Measurements from ENCODE around the gene NELL2. TPM values are rescaled to one million over a fixed set of nuclear protein-coding genes. Genes with fewer than 3 reads are reported as not detected.

NELL2 gene
- total RNA-seq, 4 donors from 2014 or later, result 0.42 to 5.8 (median 3.3) TPM

DNA sequence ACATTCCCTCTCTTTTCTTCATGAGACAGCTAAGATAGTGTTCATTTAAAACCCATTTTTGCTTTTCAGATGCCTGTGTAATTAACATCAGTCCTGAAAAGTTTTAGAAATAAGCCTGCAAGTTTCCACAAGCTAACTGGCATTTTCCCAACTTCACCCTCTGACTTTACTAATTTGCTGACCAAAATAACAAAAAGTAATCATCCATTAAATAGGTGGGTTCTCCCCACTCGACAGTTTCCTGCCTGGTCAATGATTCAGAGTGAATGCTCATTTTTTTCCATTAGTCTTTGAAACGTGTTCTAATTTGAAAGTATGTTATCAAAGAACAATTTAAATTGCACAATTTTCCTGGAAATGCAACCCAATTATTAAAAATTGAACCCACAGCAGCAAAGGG, 23.6 kb downstream of the NELL2 start:
- no peak overlapping the region for H3K4me3 ChIP-seq
- H3K4me1 ChIP-seq, result no peaks in the 10 kb centered on the region
- H3K36me3 ChIP-seq, result no peaks in the 10 kb centered on the region
- intact Hi-C loops (cut with DNase I), result no loop called here
- TF ChIP-seq POLR2A (IDR thresholded peaks at IDR 0.05; ENCODE audit: low read depth) (no peak), EP300 (IDR thresholded peaks at IDR 0.05) (no peak)
- TF ChIP-seq, protein P1, sequence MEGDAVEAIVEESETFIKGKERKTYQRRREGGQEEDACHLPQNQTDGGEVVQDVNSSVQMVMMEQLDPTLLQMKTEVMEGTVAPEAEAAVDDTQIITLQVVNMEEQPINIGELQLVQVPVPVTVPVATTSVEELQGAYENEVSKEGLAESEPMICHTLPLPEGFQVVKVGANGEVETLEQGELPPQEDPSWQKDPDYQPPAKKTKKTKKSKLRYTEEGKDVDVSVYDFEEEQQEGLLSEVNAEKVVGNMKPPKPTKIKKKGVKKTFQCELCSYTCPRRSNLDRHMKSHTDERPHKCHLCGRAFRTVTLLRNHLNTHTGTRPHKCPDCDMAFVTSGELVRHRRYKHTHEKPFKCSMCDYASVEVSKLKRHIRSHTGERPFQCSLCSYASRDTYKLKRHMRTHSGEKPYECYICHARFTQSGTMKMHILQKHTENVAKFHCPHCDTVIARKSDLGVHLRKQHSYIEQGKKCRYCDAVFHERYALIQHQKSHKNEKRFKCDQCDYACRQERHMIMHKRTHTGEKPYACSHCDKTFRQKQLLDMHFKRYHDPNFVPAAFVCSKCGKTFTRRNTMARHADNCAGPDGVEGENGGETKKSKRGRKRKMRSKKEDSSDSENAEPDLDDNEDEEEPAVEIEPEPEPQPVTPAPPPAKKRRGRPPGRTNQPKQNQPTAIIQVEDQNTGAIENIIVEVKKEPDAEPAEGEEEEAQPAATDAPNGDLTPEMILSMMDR (IDR thresholded peaks at IDR 0.05), result no peak
- 34% methylated on average over 2 of the region's 2 CpGs for WGBS
- DNase-seq (ENCODE audit: extremely low spot score), result no peak
- no peak overlapping the region for H3K27ac ChIP-seq (replicated peaks in 1 of 4)
- H3K27me3 ChIP-seq, result no peaks in the 10 kb centered on the region
- H3K9me3 ChIP-seq, result no peaks in the 10 kb centered on the region

DNA sequence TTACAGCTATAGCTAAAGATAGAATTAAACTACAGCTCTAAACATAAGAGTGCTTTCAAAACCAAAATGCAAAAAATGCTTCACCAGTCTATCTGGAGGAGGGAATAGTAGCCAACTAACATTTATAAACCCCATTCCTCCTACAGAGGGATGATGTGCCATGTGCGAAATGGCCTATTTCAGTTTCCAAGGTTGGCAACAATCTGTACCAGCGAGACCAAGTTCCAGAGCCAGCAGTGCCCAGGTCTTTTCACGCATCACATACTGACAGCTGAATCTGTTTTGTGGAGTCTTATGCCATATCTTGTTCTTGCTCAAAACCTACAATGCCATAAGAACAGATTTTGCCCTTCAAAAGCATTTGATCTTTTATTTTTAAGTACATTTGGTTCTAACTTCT, 24.5 kb downstream of the NELL2 start:
- Histone ChIP-seq H3K27me3 (no peaks in the 10 kb centered on the region), H3K9me3 (no peaks in the 10 kb centered on the region), H3K4me3 (no peak overlapping the region), H3K4me1 (no peaks in the 10 kb centered on the region), H3K36me3 (no peaks in the 10 kb centered on the region), H3K27ac (replicated peaks in 1 of 4) (no peak overlapping the region)
- 87% methylated on average over 3 of the region's 3 CpGs for WGBS
- intact Hi-C loops (cut with DNase I), result no loop called here
- TF ChIP-seq, protein P1 (IDR thresholded peaks at IDR 0.05), result no peak
- no peak for TF ChIP-seq EP300 (IDR thresholded peaks at IDR 0.05)
- no peak for TF ChIP-seq POLR2AphosphoS5 (IDR thresholded peaks at IDR 0.05)
- TF ChIP-seq POLR2A (IDR thresholded peaks at IDR 0.05; ENCODE audit: low read depth), result no peak
- no peak for DNase-seq (ENCODE audit: extremely low spot score)

DNA sequence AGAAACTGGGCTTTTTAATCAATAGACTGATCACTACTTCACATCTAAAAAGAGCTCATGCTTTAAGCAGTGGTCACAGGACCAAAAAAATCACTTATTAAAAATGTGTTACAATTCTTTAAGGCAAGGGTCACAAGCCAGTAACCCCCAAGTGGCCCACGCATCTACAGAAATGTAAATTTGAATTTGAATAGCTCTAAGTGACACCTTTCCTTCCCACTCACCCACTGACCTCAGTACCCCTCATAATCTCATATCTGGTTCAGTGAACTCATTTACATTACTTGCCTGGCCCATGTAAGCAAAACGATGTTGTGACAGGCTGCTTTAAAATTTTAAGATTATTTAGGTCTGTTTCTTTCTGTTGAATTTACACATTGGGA, 27.4 kb downstream of the NELL2 start:
- intact Hi-C loops (cut with DNase I), result no loop called here
- no peaks in the 10 kb centered on the region for H3K9me3 ChIP-seq
- TF ChIP-seq POLR2A (IDR thresholded peaks at IDR 0.05; ENCODE audit: low read depth), result no peak
- no peak for TF ChIP-seq POLR2AphosphoS5 (IDR thresholded peaks at IDR 0.05)
- TF ChIP-seq, protein P1 (IDR thresholded peaks at IDR 0.05), result no peak
- no peak for TF ChIP-seq EP300 (IDR thresholded peaks at IDR 0.05)
- WGBS, result 39% methylated on average over 2 of the region's 2 CpGs
- H3K4me3 ChIP-seq, result no peak overlapping the region
- H3K27ac ChIP-seq (replicated peaks in 1 of 4), result no peak overlapping the region
- no peaks in the 10 kb centered on the region for H3K27me3 ChIP-seq
- no peak for DNase-seq (ENCODE audit: extremely low spot score)
- H3K36me3 ChIP-seq, result no peaks in the 10 kb centered on the region
- no peaks in the 10 kb centered on the region for H3K4me1 ChIP-seq

DNA sequence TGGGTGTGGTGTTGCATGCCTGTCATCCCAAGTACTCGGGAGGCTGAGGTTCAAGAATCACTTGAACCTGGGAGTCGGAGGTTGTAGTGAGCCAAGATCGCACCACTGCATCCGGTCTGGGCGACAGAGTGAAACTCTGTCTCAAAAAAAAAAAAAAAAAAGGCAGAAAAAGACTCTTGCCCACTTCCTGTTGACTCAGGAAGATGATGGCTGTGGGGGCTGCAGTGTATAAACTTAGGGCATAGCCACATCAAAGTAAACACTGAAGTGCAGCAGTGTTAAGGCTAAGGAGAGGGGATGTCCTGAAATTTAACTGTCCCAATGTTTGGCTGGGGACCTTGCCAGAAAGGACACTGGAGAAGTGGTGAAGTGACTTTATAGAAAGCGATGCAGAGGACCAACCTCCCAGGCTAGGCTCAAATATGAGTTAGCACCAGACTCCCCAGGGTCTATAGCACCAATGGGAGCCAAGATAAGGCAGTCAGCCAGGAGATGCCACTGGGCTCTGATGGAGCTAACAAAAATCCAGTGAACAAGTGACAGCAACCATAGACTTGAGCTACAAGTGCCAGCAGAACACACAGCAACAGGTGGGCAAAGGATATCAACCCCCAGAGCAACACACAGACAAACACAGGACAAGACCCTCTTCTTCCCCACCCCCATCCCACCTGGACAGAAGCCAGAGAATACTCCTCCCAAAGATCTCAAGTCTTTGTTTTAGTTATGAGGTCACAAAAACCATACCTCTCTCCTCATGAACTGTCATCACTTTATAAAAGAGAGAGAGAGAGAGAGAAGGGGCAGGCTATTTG, 28.0 kb downstream of the NELL2 start:
- H3K4me1 ChIP-seq, result no peaks in the 10 kb centered on the region
- H3K27me3 ChIP-seq, result no peaks in the 10 kb centered on the region
- no peak for TF ChIP-seq POLR2A (IDR thresholded peaks at IDR 0.05; ENCODE audit: low read depth)
- no peak for DNase-seq (ENCODE audit: extremely low spot score)
- intact Hi-C loops (cut with DNase I), result no loop called here
- no peaks in the 10 kb centered on the region for H3K9me3 ChIP-seq
- H3K27ac ChIP-seq (replicated peaks in 1 of 4), result no peak overlapping the region
- no peak overlapping the region for H3K4me3 ChIP-seq
- H3K36me3 ChIP-seq, result no peaks in the 10 kb centered on the region
- 68% methylated on average over 6 of the region's 6 CpGs for WGBS

DNA sequence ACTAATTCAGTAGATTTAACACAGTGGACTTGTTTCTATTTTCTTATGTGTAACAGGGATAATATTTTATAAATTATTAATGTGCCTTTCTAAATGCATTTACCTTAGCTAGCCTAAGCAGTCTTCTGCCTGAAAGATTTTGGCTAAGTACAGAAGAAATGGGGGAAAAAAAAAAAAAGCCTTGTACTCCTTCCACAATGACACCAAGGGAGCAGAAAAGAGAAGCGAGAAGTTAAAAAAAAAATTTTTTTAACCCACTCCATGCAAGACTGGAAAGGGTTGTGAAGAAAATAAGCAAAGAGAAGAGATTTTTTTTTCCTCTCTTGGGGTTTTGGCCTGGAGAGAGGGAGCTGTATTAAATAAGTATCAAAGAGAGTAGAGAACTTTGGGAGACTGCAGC, 28.7 kb downstream of the NELL2 start:
- WGBS, result 29% methylated on average over 1 of the region's 1 CpG
- Histone ChIP-seq H3K9me3 (no peaks in the 10 kb centered on the region), H3K27ac (replicated peaks in 1 of 4) (no peak overlapping the region), H3K4me3 (no peak overlapping the region), H3K27me3 (no peaks in the 10 kb centered on the region), H3K36me3 (no peaks in the 10 kb centered on the region), H3K4me1 (no peaks in the 10 kb centered on the region)
- intact Hi-C loops (cut with DNase I), result no loop called here
- no peak for DNase-seq (ENCODE audit: extremely low spot score)
- TF ChIP-seq, protein P1 (IDR thresholded peaks at IDR 0.05), result no peak
- TF ChIP-seq EP300 (IDR thresholded peaks at IDR 0.05), result no peak

Measured in esophagus muscularis mucosa (tissue), 4 donors.